Pancreas (tissue), 10 donors: ENCODE data around the gene CAMSAP1. TPM values are rescaled to one million over a fixed set of nuclear protein-coding genes. Genes with fewer than 3 reads are reported as not detected.
A peak's percentile ranks its signal among the peaks of the same experiment; 100 is the strongest.

Experiments
- ATAC-seq, 4 donors: fragments of 200-7000 bp; cut with Tn5 transposase; one replicate each; pipeline versions ENCODE4 v1.8.0 to v1.9.1; 2020; ENCODE audit warnings: mild to moderate bottlenecking in 4 of 4, moderate library complexity in 4 of 4
- DNase-seq, 6 donors: peaks; one replicate each; pipeline ENCODE4 v3.0.0-alpha.2; 2020
- FAIRE-seq: peaks from 2 replicates; lab custom pipeline; 2012; peaks lifted over from hg19 to GRCh38; lab: Jason Lieb, UNC
- H3K27ac ChIP-seq, 4 donors: fragments of 200-600 bp; sonication (generic); 1 replicate in 3 of 4; 2 replicates in 1 of 4; pipeline versions ENCODE4 v1.5.0 to v1.8.0; 2020
- H3K27me3 ChIP-seq, 4 donors: fragments of 200-600 bp; one replicate each; pipeline ENCODE4 v1.8.0; 2021
- H3K36me3 ChIP-seq, 3 donors: fragments of 200-600 bp; sonication (generic) in 1 of 3; one replicate each; pipeline versions ENCODE4 v1.5.0 to v1.8.0; 2020 to 2021
- H3K4me1 ChIP-seq, 3 donors: fragments of 200-600 bp; one replicate each; pipeline ENCODE4 v1.8.0; 2021
- H3K4me3 ChIP-seq, 4 donors: fragments of 200-600 bp; sonication (generic) in 2 of 4; one replicate each; pipeline versions ENCODE4 v1.5.0 to v1.8.0; 2020 to 2021
- H3K9me3 ChIP-seq, 4 donors: fragments of 200-600 bp; one replicate each; pipeline ENCODE4 v1.8.0; 2021
- CTCF ChIP-seq, 4 donors: fragments of 200-600 bp; sonication (generic) in 3 of 4; IDR thresholded peaks; one replicate each; pipeline versions ENCODE4 v1.5.0 to v1.8.0; 2021; ENCODE audit warnings: antibody characterized with exemption in 4 of 4
- WGBS, 2 donors: extraction: QIAGEN DNeasy Blood & Tissue Kit; methylation state at CpG; one replicate each; pipeline ENCODE4 v1.1.7; 2013; 5-methylcytosine and 5-hydroxymethylcytosine counted together
- intact Hi-C, 3 donors: fragments of 100-400 bp; cut with DNase I; formaldehyde crosslinking; loops; one replicate each; pipeline versions ENCODE4 v1.11.1 to v1.14.2; 2022
- polyA plus RNA-seq, 2 donors: library from polyadenylated mRNA; stranded (reverse); fragments of 200-250 nt; gene quantifications; one replicate each; pipeline ENCODE4 v1.2.3, GENCODE V29; 2013
- total RNA-seq, 6 donors: library from RNA; stranded (reverse); fragmentation: NEBNext Ultra II Directional in 4 of 6; extraction: Animal tissue kit (Norgen Biotek cat#: 25700) in 4 of 6; gene quantifications; one replicate each; pipeline versions ENCODE4 v1.2.1 to v1.2.4, GENCODE V29; 2021 to 2023
- donor health status: healthy with polysubstance abuse.
- donor health status: DM: no; HTN: no; CAD: no; lungs with moderate emphysema.
- donor health status: DM: no; HTN: no; CAD: no.
- donor health status: control.
- donor health status: control.
- donor health status: Bipolar disorder and iron deficiency.
- donor health status: DM: yes; HTN: yes; CAD: no.
- donor health status: DM: no; HTN: no; CAD: no.
- donor health status: DM: no; HTN: no; CAD: no.
- donor health status: DM: yes; HTN: yes; CAD: no.

CAMSAP1 gene
- total and polyA plus RNA-seq, 8 donors, result 3.8 to 20.1 (median 12.7) TPM

DNA sequence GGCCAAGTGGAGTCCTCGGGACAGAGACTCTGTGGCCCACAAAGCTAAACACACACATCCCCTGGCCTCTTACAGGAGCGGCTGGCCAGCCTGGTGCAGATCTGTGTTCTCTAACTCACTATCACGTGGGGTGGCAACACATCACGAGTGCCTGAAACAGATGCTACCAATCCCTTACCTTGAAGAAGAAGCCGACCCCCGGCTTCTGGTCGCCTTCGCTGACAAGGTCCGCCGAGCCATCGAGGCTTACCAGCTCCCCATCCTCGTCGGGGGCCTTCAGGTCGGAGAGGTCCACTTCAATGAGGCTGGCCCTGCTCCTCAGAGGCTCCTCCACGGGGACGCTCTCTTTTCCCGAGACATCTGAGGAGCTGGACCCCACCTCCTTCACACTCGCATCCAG lies 86.7 kb downstream of the CAMSAP1 start:
- Histone ChIP-seq H3K4me3 (no peak overlapping the region), H3K27me3 (no peaks in the 10 kb centered on the region), H3K27ac (no peak overlapping the region), H3K4me1 (no peaks in the 10 kb centered on the region), H3K9me3 (no peaks in the 10 kb centered on the region), H3K36me3 (peaks cover 0 to 60% (median 17%) of the 10 kb centered on the region in 3 donors)
- 95% methylated on average over 18 of the region's 18 CpGs for WGBS, 2 donors
- intact Hi-C loops, result no loop called here
- FAIRE-seq, result no peak
- no peak for ATAC-seq
- no peak for DNase-seq
- no peak for TF ChIP-seq CTCF (IDR thresholded peaks at IDR 0.05)

DNA sequence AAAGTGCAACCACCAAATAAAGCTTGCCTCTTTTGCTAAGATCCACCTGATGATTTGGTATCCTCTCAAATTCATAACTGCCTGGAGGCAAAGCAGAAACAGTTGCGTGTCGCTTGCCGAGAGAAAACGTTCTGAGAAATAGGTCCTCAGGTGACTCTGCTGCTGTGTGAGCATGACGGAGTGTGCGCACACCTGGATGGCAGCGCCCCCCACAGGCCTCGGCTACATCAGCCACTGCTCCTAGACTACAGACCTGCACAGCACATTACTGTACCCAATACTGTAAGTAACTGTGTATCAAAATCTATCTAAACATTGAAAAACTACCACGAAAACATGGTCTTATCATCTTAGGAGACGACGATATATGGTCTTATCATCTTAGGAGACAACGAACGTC lies 87.4 kb downstream of the CAMSAP1 start:
- Histone ChIP-seq H3K4me3 (no peak overlapping the region), H3K27ac (no peak overlapping the region), H3K4me1 (no peaks in the 10 kb centered on the region), H3K27me3 (no peaks in the 10 kb centered on the region), H3K36me3 (peaks cover 0 to 68% (median 17%) of the 10 kb centered on the region in 3 donors), H3K9me3 (no peaks in the 10 kb centered on the region)
- no peak for TF ChIP-seq CTCF (IDR thresholded peaks at IDR 0.05)
- FAIRE-seq, result no peak
- intact Hi-C loops, result no loop called here
- no peak for DNase-seq
- no peak for ATAC-seq
- WGBS, 2 donors, result 88 to 91% methylated on average over 13 of the region's 13 CpGs

GRCh38 chr9:135818718-135819475 lies 88.4 kb downstream of the CAMSAP1 start:
- Histone ChIP-seq H3K9me3 (no peaks in the 10 kb centered on the region), H3K4me3 (no peak overlapping the region), H3K4me1 (no peaks in the 10 kb centered on the region), H3K27me3 (no peaks in the 10 kb centered on the region), H3K36me3 (peaks cover 0 to 70% (median 17%) of the 10 kb centered on the region in 3 donors), H3K27ac (no peak overlapping the region)
- DNase-seq, result peak in 2 of 6 donors; percentile 9 to 41
- no peak for FAIRE-seq
- ATAC-seq, result no peak
- intact Hi-C loops, result no loop called here
- TF ChIP-seq CTCF (IDR thresholded peaks at IDR 0.05), result no peak
- 96 to 98% methylated on average over 42 to 43 of the region's 43 CpGs for WGBS, 2 donors

DNA sequence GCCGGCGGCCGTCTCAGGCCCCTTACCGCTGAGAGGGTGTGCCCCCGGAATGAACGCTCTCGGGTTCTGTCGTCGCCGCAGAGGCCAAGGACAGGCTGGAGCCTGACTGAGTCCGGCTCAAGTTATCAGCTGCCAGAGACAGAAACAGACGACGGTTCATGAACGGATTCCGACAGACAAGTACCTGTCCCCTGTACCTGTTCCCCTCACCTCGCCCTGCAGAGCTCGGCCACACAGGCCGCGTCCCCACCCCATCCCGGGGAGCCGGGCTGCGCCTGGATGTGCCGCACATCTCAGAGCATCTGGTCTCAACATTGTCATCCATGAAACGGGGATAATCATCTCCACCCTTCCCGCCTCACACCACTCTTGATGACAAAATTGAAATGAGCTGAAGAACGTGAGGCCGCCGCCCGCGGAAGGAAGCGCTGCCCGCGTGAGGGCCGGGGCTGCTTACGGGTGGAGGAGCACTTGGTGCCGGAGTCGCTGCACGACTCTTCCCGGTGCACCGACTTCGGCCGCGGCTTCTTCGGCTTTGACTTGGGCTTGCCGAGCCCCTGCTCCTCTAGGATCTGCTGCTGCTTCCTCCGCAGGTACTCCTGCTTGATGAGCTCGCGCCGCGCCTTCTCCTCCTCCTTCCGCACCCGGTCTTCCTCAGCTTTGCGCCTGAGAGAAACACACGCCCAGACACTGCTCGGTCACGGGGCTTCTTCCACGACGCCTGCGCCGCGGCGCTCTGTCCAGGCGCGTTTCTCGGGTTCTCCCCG lies 89.2 kb downstream of the CAMSAP1 start:
- FAIRE-seq (no peak), ATAC-seq (no peak)
- intact Hi-C loops, result no loop called here

More for the DNA sequence above, 89.2 kb downstream of the CAMSAP1 start:
- Histone ChIP-seq H3K36me3 (peaks cover 0 to 70% (median 17%) of the 10 kb centered on the region in 3 donors), H3K9me3 (no peaks in the 10 kb centered on the region), H3K4me3 (no peak overlapping the region), H3K27me3 (no peaks in the 10 kb centered on the region), H3K27ac (no peak overlapping the region), H3K4me1 (no peaks in the 10 kb centered on the region)
- no peak for TF ChIP-seq CTCF (IDR thresholded peaks at IDR 0.05)
- 96 to 97% methylated on average over 66 of the region's 66 CpGs for WGBS, 2 donors
- peak in 2 of 6 donors; percentile 12 to 41 for DNase-seq
